AG10803 (cell line): ENCODE data around the gene HIVEP2.

Experiments used
- DNase-seq: peaks from one replicate; pipeline ENCODE4 v3.0.0; 2010; ENCODE audit warnings: low read depth
- H3K4me3 ChIP-seq: 2 replicates; pipeline ENCODE4 v1.5.1; 2011; ENCODE audit warnings: mild to moderate bottlenecking, low read length, control low read depth
- CTCF ChIP-seq: conservative IDR thresholded peaks from 2 replicates; pipeline ENCODE4 v1.5.1; 2011; ENCODE audit warnings: mild to moderate bottlenecking, low read length, control low read depth, inconsistent platforms

The HIVEP2 gene

GRCh38 chr6:142804490-142804889 lies 140.5 kb downstream of the HIVEP2 start:
- TF ChIP-seq CTCF = no peak
- DNase-seq = no peak

GRCh38 chr6:142803495-142804058 lies 141.4 kb downstream of the HIVEP2 start:
- H3K4me3 ChIP-seq = no peak overlapping the region
- no peak for DNase-seq
- no peak for TF ChIP-seq CTCF

More at GRCh38 chr6:142804490-142804889, 140.5 kb downstream of the HIVEP2 start:
- H3K4me3 ChIP-seq = no peak overlapping the region

- TF ChIP-seq CTCF = no peak
- peak; percentile 58 for DNase-seq
- H3K4me3 ChIP-seq = no peak overlapping the region
Observed at GRCh38 chr6:142803032-142803431, 141.9 kb downstream of the HIVEP2 start.

- DNase-seq = peak; percentile 99
- H3K4me3 ChIP-seq = no peak overlapping the region
- TF ChIP-seq CTCF = no peak
Observed at GRCh38 chr6:142802124-142802523, 142.9 kb downstream of the HIVEP2 start.

- H3K4me3 ChIP-seq = no peak overlapping the region
- no peak for DNase-seq
- TF ChIP-seq CTCF = no peak
Observed at GRCh38 chr6:142800240-142800639, 144.7 kb downstream of the HIVEP2 start.

- TF ChIP-seq CTCF = no peak
- DNase-seq = no peak
- H3K4me3 ChIP-seq = no peak overlapping the region
Observed at GRCh38 chr6:142799639-142800038, 145.3 kb downstream of the HIVEP2 start.

GRCh38 chr6:142797159-142797558 lies 147.8 kb downstream of the HIVEP2 start:
- TF ChIP-seq CTCF = no peak

More at GRCh38 chr6:142797159-142797558, 147.8 kb downstream of the HIVEP2 start:
- DNase-seq = no peak
- H3K4me3 ChIP-seq = no peak overlapping the region
